Liver (tissue), 3 donors: ENCODE results near the gene MICU1.

Experiments
- FOXA1 ChIP-seq: IDR thresholded peaks from 2 replicates; pipeline ENCODE4 v1.6.1; 2016; ENCODE audit warnings: antibody characterized with exemption
- RXRA ChIP-seq, 2 donors: IDR thresholded peaks; 2 replicates each; pipeline ENCODE4 v1.6.1; 2017 to 2018; ENCODE audit warnings: antibody characterized with exemption in 2 of 2, mild to moderate bottlenecking in 1 of 2
- SP1 ChIP-seq: IDR thresholded peaks from 2 replicates; pipeline ENCODE4 v1.6.1; 2018; ENCODE audit warnings: antibody characterized with exemption, mild to moderate bottlenecking
- TAF1 ChIP-seq: conservative IDR thresholded peaks from 2 replicates; pipeline ENCODE4 v1.6.1; 2016; ENCODE audit warnings: antibody characterized with exemption, mild to moderate bottlenecking
- YY1 ChIP-seq: IDR thresholded peaks from 2 replicates; pipeline ENCODE4 v1.6.1; 2016; ENCODE audit warnings: antibody characterized with exemption, mild to moderate bottlenecking
- TF ChIP-seq, protein P1 (sequence below): fragments of 150-350 bp; IDR thresholded peaks from 2 replicates; pipeline ENCODE4 v1.5.1; 2017; ENCODE audit warnings: improper control_type of control experiment, low read depth, low read length; ENCODE audit not compliant: missing input control
- donor health status: healthy.
- donor health status: healthy.

DNA sequence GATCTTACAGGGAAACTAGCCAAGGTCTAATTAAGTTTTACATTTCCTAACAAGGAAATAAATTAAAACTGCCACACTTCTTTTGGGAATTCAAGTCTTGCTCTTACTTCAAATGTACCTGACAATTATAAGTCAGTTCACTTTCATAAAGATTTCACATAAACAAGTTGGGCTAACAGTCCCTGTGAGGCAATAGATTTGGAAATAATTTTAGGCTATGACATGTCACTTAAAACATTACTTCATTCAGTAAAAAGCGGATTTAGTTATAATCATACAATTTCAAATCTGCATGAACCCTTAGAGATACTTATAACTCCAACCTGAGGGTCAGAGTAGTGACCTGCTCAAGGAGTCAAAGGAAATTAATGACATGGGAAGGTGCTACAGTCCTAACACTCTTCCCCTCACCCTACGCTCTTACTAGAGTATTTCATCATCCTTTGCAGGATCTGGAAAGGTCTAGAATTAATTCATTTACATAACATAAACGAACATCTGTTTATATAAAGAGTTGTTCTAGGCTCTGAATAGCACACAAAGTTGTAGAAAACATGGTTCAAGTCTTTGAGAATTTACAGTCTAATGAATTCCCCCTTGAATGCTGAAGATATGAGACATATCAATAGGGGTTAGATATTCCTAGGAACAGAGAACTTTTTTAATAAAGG lies 238.8 kb downstream of the MICU1 start:
- TF ChIP-seq, protein P1, sequence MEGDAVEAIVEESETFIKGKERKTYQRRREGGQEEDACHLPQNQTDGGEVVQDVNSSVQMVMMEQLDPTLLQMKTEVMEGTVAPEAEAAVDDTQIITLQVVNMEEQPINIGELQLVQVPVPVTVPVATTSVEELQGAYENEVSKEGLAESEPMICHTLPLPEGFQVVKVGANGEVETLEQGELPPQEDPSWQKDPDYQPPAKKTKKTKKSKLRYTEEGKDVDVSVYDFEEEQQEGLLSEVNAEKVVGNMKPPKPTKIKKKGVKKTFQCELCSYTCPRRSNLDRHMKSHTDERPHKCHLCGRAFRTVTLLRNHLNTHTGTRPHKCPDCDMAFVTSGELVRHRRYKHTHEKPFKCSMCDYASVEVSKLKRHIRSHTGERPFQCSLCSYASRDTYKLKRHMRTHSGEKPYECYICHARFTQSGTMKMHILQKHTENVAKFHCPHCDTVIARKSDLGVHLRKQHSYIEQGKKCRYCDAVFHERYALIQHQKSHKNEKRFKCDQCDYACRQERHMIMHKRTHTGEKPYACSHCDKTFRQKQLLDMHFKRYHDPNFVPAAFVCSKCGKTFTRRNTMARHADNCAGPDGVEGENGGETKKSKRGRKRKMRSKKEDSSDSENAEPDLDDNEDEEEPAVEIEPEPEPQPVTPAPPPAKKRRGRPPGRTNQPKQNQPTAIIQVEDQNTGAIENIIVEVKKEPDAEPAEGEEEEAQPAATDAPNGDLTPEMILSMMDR: no peak
- TF ChIP-seq TAF1 (no peak), YY1 (no peak), SP1 (no peak), FOXA1 (no peak), RXRA (IDR thresholded peaks at IDR 0.05) (no peak)
